ENCODE measurements around the gene RAPGEF6. TPM values are rescaled to one million over a fixed set of nuclear protein-coding genes. Genes with fewer than 3 reads are reported as not detected.

RAPGEF6 gene
- total RNA-seq, 4 donors from 2014 or later: 14.0 to 23.7 (median 17.9) TPM

GRCh38 chr5:131671994-131672655 is 37.1 kb upstream of the RAPGEF6 start:
- peak; percentile 96 for ATAC-seq
- H3K27ac ChIP-seq: peak overlapping the region; percentile 84 to 99 (median 89)
- H3K9me3 ChIP-seq: no peaks in the 10 kb centered on the region
- peaks cover 25 to 72% (median 35%) of the 10 kb centered on the region in 3 donors for H3K4me1 ChIP-seq
- H3K27me3 ChIP-seq: no peaks in the 10 kb centered on the region
- WGBS, 2 donors (ENCODE audit: low coverage in 1 of 2): 6 to 22% methylated on average over 2 of the region's 2 CpGs
- H3K4me3 ChIP-seq: peak overlapping the region; percentile 13 to 17
- peaks cover 0 to 41% of the 10 kb centered on the region in 2 donors for H3K36me3 ChIP-seq
- TF ChIP-seq POLR2A (IDR thresholded peaks at IDR 0.05): no peak
- peak; percentile 99 for TF ChIP-seq POLR2AphosphoS5 (IDR thresholded peaks at IDR 0.05)

- Histone ChIP-seq H3K27ac (peak overlapping the region; percentile 84 to 99 (median 89)), H3K36me3 (peaks cover 0 to 34% of the 10 kb centered on the region in 2 donors)
- TF ChIP-seq POLR2A (IDR thresholded peaks at IDR 0.05) (no peak), CTCF (IDR thresholded peaks at IDR 0.05) (no peak), EP300 (IDR thresholded peaks at IDR 0.05) (no peak), POLR2AphosphoS5 (IDR thresholded peaks at IDR 0.05) (no peak)
Observed at GRCh38 chr5:131671409-131671808, 36.4 kb upstream of the RAPGEF6 start.

GRCh38 chr5:131664929-131665328 is 29.9 kb upstream of the RAPGEF6 start:
- TF ChIP-seq POLR2AphosphoS5 (IDR thresholded peaks at IDR 0.05) (no peak), EP300 (IDR thresholded peaks at IDR 0.05) (no peak), CTCF (IDR thresholded peaks at IDR 0.05) (no peak), POLR2A (IDR thresholded peaks at IDR 0.05) (no peak)
- no peak for ATAC-seq
- H3K4me3 ChIP-seq: no peak overlapping the region
- H3K27me3 ChIP-seq: no peaks in the 10 kb centered on the region
- WGBS, 2 donors (ENCODE audit: low coverage in 1 of 2): 100% methylated on average over 1 of the region's 1 CpG
- H3K9me3 ChIP-seq: peaks cover 0 to 16% (median 0%) of the 10 kb centered on the region in 3 donors
- H3K27ac ChIP-seq: no peak overlapping the region
- H3K4me1 ChIP-seq: peaks cover 0 to 45% (median 4%) of the 10 kb centered on the region in 3 donors
- peaks cover 0 to 43% of the 10 kb centered on the region in 2 donors for H3K36me3 ChIP-seq

More at GRCh38 chr5:131671409-131671808, 36.4 kb upstream of the RAPGEF6 start:
- no peaks in the 10 kb centered on the region for H3K27me3 ChIP-seq
- peaks cover 25 to 69% (median 35%) of the 10 kb centered on the region in 3 donors for H3K4me1 ChIP-seq
- no peaks in the 10 kb centered on the region for H3K9me3 ChIP-seq
- no peak overlapping the region for H3K4me3 ChIP-seq
- no peak for ATAC-seq

- TF ChIP-seq POLR2AphosphoS5 (IDR thresholded peaks at IDR 0.05) (no peak), EP300 (IDR thresholded peaks at IDR 0.05) (no peak), CTCF (IDR thresholded peaks at IDR 0.05) (no peak), POLR2A (IDR thresholded peaks at IDR 0.05) (no peak)
Observed at GRCh38 chr5:131661933-131662332, 26.9 kb upstream of the RAPGEF6 start.

GRCh38 chr5:131659841-131660240 is 24.8 kb upstream of the RAPGEF6 start:
- Histone ChIP-seq H3K4me1 (peaks cover 0 to 32% (median 0%) of the 10 kb centered on the region in 3 donors), H3K27ac (no peak overlapping the region), H3K4me3 (no peak overlapping the region), H3K9me3 (peaks cover 0 to 17% (median 0%) of the 10 kb centered on the region in 3 donors), H3K27me3 (no peaks in the 10 kb centered on the region), H3K36me3 (peaks cover 0 to 49% of the 10 kb centered on the region in 2 donors)
- WGBS, 2 donors (ENCODE audit: low coverage in 1 of 2): no CpG with 5 or more reads among the region's 9 CpGs
- no peak for TF ChIP-seq POLR2A (IDR thresholded peaks at IDR 0.05)
- ATAC-seq: no peak

More at GRCh38 chr5:131661933-131662332, 26.9 kb upstream of the RAPGEF6 start:
- H3K4me1 ChIP-seq: peaks cover 0 to 27% (median 0%) of the 10 kb centered on the region in 3 donors
- no peaks in the 10 kb centered on the region for H3K27me3 ChIP-seq
- H3K27ac ChIP-seq: no peak overlapping the region
- ATAC-seq: no peak
- no peak overlapping the region for H3K4me3 ChIP-seq
- WGBS, 2 donors (ENCODE audit: low coverage in 1 of 2): 82% methylated on average over 1 of the region's 1 CpG; no CpG with 5 or more reads in 1 of the 2 donors
- H3K36me3 ChIP-seq: peaks cover 0 to 46% of the 10 kb centered on the region in 2 donors
- peaks cover 0 to 17% (median 0%) of the 10 kb centered on the region in 3 donors for H3K9me3 ChIP-seq

- Histone ChIP-seq H3K27ac (no peak overlapping the region), H3K4me1 (peaks cover 0 to 38% (median 0%) of the 10 kb centered on the region in 3 donors), H3K4me3 (no peak overlapping the region), H3K36me3 (peaks cover 0 to 49% of the 10 kb centered on the region in 2 donors), H3K9me3 (peaks cover 0 to 17% (median 0%) of the 10 kb centered on the region in 3 donors), H3K27me3 (no peaks in the 10 kb centered on the region)
- no peak for ATAC-seq
- TF ChIP-seq POLR2A (IDR thresholded peaks at IDR 0.05): no peak
- no peak for TF ChIP-seq CTCF (IDR thresholded peaks at IDR 0.05)
- no peak for TF ChIP-seq POLR2AphosphoS5 (IDR thresholded peaks at IDR 0.05)
- no peak for TF ChIP-seq EP300 (IDR thresholded peaks at IDR 0.05)
- 95 to 97% methylated on average over 6 to 8 of the region's 13 CpGs for WGBS, 2 donors (ENCODE audit: low coverage in 1 of 2)
Observed at GRCh38 chr5:131659290-131659689, 24.3 kb upstream of the RAPGEF6 start.
